ENCODE measurements around the gene ARL6IP5.
A peak's percentile ranks its signal among the peaks of the same experiment; 100 is the strongest.

The ARL6IP5 gene, protein sequence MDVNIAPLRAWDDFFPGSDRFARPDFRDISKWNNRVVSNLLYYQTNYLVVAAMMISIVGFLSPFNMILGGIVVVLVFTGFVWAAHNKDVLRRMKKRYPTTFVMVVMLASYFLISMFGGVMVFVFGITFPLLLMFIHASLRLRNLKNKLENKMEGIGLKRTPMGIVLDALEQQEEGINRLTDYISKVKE

GRCh38 chr3:69084326-69085167 lies at the start of gene ARL6IP5:
ARL6IP5 (plus strand) TSS chr3:69084937; CDS start chr3:69085048, 111 bp downstream.
- peak; percentile 95 for DNase-seq

DNA sequence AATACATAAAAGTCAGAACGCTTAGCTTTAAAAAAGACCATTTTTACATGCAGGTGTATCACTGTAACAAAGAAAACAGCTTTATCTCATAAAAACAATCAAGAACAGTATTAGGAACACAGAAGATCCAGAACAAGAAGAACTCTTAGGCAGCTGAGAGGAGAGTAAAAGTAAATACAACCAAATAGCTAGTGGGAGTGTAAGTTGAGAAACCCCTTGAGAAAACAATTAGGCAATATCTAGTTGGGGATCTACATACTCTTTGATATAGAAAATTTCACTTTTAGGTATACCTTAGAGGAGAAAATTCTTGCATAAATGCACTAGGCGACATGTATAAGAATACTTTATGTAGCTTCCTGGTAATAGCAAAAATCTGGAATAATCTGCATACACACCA lies 40.1 kb upstream of the ARL6IP5 start:
- no peak for DNase-seq

DNA sequence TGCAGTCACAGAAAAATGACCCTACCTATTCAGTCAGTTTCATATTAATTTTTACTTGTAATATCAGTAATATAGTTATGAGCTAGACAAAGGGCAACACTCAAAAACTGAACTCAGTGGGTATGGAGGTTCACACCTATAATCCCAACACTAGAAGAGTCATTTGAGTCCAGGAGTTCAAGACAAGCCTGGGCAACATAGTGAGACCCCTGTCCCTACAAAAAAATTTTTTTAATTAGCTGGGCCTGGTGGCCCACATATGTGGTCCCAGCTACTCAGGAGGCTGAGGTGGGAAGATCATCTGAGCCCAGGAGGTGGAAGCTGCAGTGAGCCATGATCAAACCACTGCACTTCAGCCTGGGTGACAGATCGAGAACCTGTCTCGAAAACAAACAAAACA lies 35.7 kb upstream of the ARL6IP5 start:
- DNase-seq = no peak

- peak; percentile 98 for DNase-seq
Observed at GRCh38 chr3:69051756-69052471, 32.8 kb upstream of the ARL6IP5 start, which contains the start of gene TMF1. TMF1 (minus strand) TSS chr3:69052333; CDS start chr3:69052086, 247 bp downstream.

DNA sequence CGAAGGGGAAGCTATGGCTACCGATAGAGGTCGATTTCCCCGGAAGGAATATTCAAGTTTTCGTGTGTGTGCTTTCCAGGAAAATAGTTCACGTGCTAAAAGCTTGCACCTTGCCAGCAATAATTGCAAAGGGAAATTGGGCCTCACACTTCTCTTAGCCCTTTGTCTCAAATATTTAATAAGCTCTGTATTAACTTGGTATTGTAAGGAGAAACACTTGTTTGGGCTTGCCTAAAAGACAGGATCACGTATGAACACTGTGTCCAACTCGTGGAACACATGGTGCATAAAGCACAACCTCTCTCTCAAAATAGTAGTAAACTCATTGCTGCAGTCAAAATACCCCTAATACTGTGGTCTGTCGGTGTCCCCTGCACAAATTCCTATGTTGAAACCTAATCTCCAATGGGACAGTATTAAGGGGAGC lies 32.3 kb upstream of the ARL6IP5 start:
- DNase-seq = no peak

- DNase-seq = peak; percentile 59
Observed at GRCh38 chr3:69058180-69058946, 26.4 kb upstream of the ARL6IP5 start.

DNA sequence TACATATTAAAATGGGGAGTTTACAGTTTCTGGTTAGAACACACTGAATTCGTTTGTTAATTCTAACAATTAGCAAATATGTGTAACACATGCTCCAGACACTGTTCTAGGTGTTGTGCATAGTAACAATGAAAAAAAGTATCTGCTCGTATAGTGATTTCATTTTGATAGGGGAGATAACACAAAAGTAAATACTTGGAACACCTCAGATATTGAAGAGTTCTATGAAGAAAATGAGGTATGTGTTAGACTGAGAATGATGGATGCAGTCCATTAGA lies 25.9 kb upstream of the ARL6IP5 start:
- DNase-seq = no peak

GRCh38 chr3:69059688-69060087 lies 25.0 kb upstream of the ARL6IP5 start:
- no peak for DNase-seq

- DNase-seq = peak; percentile 24
Observed at GRCh38 chr3:69063636-69064035, 21.1 kb upstream of the ARL6IP5 start.

- DNase-seq = peak; percentile 59
Observed at GRCh38 chr3:69065318-69065964, 19.3 kb upstream of the ARL6IP5 start.

GRCh38 chr3:69066121-69066520 lies 18.6 kb upstream of the ARL6IP5 start:
- DNase-seq = no peak

GRCh38 chr3:69072928-69073327 lies 11.8 kb upstream of the ARL6IP5 start:
- no peak for DNase-seq

GRCh38 chr3:69079269-69080159 lies 5.2 kb upstream of the ARL6IP5 start:
- no peak for DNase-seq

GRCh38 chr3:69080233-69080920 lies 4.4 kb upstream of the ARL6IP5 start, which contains the start of gene UBA3:
UBA3 (minus strand) TSS chr3:69080365; CDS start chr3:69080353, 12 bp downstream.
- peak; percentile 92 for DNase-seq

- DNase-seq = no peak
Observed at GRCh38 chr3:69081583-69082262, 3.0 kb upstream of the ARL6IP5 start.

GRCh38 chr3:69082361-69082760 lies 2.4 kb upstream of the ARL6IP5 start:
- DNase-seq = no peak

DNA sequence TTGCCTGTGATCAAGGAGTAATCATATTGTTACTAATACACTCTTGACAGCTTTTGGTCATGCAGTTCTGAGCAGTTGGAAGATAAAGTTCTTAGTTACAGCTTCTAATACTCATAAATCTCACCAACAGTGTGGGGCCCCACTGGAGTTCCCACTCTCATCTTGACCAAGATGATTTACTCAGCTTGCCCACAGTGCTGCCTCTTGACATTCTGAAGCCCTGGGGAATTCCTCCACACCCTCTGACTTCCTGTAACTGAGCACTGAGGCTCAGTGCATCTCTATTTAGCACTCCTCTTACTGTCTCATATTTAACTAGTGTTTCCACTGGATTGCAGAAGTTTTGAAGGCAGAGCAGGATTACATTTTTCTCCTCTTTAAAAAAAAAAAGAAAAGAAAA lies 1.9 kb upstream of the ARL6IP5 start:
- DNase-seq = peak; percentile 84

GRCh38 chr3:69085168-69085832 lies 563 bp downstream of the ARL6IP5 start:
- no peak for DNase-seq
